Central memory CD4-positive, alpha-beta T cell (primary cell): ENCODE measurements around the gene LMAN1.

Experiments
- DNase-seq: peaks from one replicate; pipeline ENCODE4 v3.0.0; 2022

Gene LMAN1

DNA sequence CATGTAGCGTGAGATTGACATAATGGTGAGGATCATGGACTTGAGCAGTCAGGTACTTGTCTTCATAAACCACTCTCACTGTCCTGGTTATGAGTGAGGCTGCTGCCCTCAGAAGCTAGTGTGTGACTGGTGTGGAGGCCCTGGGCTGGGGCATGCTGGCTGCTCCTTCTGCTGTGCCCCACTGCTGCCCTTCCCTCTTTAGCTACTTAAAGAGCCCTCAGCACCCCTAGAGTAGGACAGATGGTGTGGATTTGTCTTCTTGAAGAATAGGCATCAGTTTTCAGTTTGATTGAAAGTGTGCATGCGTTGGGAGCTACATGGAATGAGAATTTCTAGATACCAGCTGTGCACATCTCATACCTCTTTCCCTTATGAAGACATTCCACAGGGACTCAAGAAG lies 56.1 kb downstream of the LMAN1 start:
- DNase-seq = no peak

DNA sequence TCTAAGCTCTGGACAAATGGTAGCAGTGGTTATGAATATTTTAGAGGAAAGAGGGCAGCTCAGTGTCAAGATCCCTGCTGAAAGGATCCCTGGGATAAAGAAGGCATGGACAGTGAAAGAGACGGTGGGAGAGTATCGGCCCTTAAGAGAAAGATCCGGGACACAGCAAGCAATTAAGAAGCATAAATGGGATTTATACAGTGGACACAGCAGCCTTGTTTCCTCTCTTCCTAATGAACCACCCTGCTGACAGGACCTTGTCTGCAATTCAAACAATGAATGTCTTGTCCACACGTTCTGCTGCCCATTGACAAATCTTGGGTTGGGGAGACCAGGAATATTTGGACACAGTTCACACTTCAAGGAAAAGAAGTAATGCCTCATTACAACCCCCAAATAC lies 57.1 kb downstream of the LMAN1 start:
- DNase-seq = no peak

DNA sequence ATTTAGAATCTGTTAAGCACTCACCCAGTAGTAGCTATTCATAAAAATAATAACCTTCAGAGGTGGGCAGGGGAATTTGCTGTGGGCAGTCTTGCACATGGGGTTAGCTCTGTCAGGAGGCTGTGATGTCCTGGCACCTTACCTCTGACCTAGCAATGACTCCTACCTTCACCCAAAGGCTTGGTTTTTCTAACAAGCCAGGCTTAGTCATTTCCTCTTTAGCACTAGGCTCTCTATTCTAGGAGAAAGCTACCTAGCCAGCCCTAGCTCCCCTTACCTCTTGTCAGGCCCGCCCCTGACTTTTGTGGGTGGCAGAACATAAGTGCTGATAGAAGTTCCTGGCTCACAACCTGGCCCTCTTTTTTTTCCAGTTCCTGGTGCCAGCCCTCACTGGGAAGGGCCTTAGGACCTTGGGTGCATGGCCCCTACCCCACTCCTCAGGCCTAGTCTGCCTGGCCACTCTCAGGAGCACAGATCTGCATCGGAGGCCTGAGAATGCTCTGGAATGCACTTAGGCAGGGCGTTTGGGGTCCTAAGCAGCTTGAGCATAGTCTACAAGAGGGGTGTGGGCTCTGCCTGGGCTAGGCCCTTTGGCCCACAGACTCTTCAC lies 58.3 kb downstream of the LMAN1 start:
- no peak for DNase-seq

DNA sequence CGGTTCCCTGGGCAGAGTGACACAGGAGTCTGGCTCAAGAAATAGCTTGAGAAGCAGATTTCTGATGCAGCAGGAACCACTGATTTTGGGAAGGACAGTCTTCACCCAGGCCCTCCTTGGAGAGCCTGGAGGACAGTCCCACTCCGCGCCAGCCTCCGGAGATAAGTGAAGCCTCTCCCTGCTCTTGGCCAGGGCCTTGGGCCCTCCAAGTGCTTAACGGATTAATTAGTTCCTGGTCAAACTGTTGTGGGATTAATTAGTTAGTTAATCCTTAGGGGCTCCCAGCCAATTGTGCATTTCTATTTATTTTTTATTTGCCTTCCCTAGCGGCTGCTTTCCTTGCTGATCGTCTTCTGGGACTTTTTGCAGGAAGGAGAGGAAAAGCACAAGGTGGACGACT lies 60.2 kb downstream of the LMAN1 start:
- no peak for DNase-seq

DNA sequence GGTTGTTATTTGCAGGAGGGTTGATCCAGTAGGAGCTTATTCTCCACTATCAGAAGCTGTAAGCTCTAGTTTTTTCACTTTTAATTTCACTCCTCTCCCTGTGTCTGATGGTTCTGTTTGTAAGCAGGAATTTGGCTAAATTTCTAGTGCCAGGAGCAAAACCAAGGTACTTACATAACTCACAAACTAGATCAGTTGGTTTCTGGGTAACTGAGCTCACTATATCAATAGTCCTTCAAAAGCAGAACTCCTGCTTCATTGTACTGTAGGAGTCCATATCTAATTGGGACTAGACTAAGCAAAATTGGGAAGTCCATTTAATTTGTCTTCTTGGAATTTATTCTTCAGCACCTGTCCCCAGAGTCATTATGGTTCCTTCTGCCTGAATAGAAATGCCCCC lies 65.7 kb downstream of the LMAN1 start:
- no peak for DNase-seq

DNA sequence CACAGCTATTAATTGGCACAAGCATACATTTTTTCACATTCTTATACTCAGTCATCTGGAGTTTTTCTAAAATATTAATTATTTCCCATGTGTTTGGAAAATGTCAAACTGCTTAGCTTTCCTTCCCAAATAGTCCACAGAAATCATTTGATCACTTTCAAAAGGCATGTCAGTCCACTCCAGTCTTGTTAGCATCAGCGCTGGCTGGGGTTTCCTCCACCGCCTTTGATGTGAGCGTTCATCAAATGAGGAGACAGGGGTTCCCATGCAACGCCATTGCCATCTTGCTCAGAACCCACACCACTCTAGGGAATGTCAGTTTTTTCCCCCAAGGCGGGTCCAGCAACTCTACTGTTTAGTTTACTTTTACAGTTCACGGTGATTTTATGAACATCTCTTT lies 72.7 kb downstream of the LMAN1 start:
- DNase-seq = no peak

DNA sequence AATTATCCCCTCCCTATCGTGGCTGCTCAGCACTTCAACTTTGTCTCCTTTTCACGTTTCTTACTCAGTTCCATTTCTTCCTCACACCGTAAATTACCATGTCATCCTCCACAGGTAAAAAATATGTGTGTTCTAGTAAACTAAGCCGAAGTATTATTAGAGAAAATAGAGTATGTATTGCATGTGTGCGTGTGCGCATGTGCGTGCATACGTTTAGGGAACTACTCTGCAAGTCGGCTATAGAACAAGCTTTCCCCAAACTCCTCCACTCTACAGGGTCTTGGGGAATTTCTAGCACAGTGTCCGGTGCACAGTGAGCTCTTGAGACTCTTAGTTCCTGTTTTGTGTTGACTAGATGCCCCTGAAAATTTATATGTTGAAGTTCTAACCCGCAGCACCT lies 76.7 kb downstream of the LMAN1 start:
- no peak for DNase-seq

DNA sequence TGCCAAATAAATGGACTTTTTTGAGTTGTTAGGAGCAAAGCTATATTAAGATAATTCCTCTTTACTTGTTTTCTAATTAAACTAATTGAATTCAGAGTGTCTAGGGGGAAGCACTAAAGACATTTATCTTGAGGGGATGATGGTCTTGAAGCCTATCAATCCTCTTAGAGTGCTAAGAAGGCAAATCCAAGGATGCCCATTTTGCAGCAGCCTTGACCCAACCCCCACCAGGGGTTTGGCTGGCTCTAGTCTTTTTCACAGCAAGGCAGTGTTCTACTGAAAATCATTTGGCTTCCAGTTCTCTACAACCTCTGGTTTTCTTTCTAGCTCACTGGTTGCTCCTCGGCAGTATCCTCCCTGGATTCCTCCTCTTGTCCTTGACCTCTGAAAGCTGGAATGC lies 79.3 kb downstream of the LMAN1 start:
- DNase-seq = no peak

DNA sequence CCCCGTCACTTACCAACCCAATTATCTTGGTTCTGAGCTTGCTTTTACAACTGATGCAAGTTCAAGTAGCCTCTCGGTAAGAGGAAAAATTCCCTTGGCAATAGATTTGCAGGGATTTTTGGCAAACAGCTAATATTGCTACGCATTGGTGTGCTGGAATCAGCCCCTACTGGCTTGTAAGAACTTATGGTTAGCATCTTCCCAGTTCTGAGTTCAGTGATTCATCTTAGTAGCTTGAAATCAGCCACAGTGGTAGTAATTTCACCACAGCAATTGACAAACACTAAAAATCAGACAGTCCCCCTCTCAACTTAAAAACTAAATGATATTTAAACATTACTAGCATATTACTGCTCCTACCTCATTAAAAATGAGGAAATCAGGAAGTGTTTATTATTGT lies 79.9 kb downstream of the LMAN1 start:
- DNase-seq = no peak

DNA sequence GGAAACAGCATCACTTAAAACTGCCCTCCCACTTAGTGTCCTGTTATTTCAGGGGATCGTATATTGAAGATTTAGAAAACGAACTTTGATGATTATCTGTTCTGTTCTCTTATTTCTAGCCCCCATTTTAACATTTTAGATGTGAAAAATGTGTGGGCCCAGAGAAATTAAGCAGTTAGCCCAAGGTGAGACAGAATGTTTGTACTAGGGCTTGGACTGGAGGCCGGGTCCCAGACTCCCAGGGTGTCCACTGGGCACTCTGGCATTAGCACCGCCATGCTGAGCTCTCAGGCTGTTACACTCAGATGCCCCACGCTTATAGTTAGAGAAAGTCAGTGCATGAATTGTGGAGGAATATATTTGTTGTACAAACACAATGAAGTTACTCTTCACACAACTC lies 80.3 kb downstream of the LMAN1 start:
- DNase-seq = no peak
